Measurements from ENCODE around the gene NENF.
A peak's percentile ranks its signal among the peaks of the same experiment; 100 is the strongest.

NENF gene

DNA sequence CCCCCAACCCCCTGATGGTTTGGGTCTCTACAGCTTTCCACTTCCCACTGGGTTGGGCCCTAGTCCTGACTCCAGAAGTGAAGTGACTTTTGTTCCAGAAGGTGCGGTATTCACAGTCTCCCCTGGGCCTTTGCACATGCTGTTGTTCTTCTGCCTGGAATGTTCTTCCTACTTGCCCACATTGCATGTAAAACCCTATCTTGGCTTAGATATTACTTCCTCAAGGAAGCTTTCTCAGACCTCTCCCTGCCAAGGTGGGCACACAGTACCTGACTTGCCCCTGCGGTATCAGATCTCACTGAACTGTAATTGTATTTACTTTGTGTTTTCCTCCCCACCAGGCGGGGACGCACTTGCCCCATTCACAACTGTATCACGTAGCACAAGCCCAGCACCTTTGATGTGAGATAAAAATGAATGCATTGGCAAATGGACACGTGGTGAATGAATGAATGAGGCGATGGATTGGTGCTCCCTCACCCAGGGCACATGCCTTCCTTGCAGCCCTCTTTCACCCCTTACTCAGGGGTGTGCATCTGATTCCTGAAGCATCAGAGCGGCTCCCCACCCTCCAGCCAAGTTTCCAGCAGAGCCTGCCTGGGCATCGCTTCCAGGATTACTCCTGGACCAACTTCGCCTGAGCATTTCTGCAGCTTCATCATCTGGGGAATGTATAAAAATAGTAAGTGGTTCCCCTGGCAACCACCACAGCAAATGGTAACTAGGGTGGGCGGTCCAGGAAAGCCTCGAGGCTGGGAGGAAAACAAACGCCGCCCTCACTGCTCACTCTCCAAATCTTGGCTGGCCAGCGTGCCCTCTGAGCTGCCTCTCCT is 19.8 kb downstream of the NENF start:
- no peaks in the 10 kb centered on the region for H3K36me3 ChIP-seq (ENCODE audit: control insufficient read depth in 1 of 2, insufficient read depth in 2 of 2, low read depth in 1 of 2, low read length in 2 of 2)
- no peak overlapping the region for H4K91ac ChIP-seq (ENCODE audit: low read length)
- no peak overlapping the region for H3K23ac ChIP-seq (ENCODE audit: low read length in 2 of 2)
- peak overlapping the region; percentile 58 for H3K9ac ChIP-seq (ENCODE audit: low read length)
- H2AK5ac ChIP-seq (ENCODE audit: low read length, severe bottlenecking): no peak overlapping the region
- no peak overlapping the region for H3K4me2 ChIP-seq (ENCODE audit: low read length, poor library complexity, severe bottlenecking)
- no peak overlapping the region for H2BK5ac ChIP-seq (ENCODE audit: low read depth, low read length, poor library complexity, severe bottlenecking)
- no peak overlapping the region for H3K4me3 ChIP-seq (ENCODE audit: insufficient read depth in 1 of 2, low read depth in 1 of 2, low read length in 2 of 2)
- H3K27ac ChIP-seq (ENCODE audit: low read length, poor library complexity, severe bottlenecking): no peak overlapping the region
- WGBS: 84% methylated on average over 12 of the region's 15 CpGs
- peaks cover 2% of the 10 kb centered on the region for H3K4me1 ChIP-seq (ENCODE audit: control insufficient read depth, insufficient read depth, low read depth, low read length)
- H3K9me3 ChIP-seq (ENCODE audit: control insufficient read depth, low read length): no peaks in the 10 kb centered on the region
- no peak overlapping the region for H4K8ac ChIP-seq (ENCODE audit: low read length)
- H3K18ac ChIP-seq (ENCODE audit: low read depth in 1 of 2, low read length in 2 of 2): no peak overlapping the region
- H2BK15ac ChIP-seq (ENCODE audit: low read depth, poor library complexity, severe bottlenecking): no peak overlapping the region
- H2BK120ac ChIP-seq (ENCODE audit: low read depth, low read length): no peak overlapping the region
- H3K4ac ChIP-seq (ENCODE audit: low read depth in 1 of 2, low read length in 2 of 2): no peak overlapping the region
- no peak overlapping the region for H2AFZ ChIP-seq (ENCODE audit: low read depth, low read length)
- DNase-seq: peak; percentile 36
- H3K14ac ChIP-seq (ENCODE audit: low read length in 2 of 2): no peak overlapping the region
- H3K79me1 ChIP-seq (replicated peaks; ENCODE audit: low read length, poor library complexity, severe bottlenecking): no peaks in the 10 kb centered on the region
- no peaks in the 10 kb centered on the region for H3K27me3 ChIP-seq (ENCODE audit: control insufficient read depth in 1 of 2, insufficient read depth in 1 of 2, low read length in 2 of 2)
- H2BK12ac ChIP-seq (ENCODE audit: low read length in 2 of 2): no peak overlapping the region

DNA sequence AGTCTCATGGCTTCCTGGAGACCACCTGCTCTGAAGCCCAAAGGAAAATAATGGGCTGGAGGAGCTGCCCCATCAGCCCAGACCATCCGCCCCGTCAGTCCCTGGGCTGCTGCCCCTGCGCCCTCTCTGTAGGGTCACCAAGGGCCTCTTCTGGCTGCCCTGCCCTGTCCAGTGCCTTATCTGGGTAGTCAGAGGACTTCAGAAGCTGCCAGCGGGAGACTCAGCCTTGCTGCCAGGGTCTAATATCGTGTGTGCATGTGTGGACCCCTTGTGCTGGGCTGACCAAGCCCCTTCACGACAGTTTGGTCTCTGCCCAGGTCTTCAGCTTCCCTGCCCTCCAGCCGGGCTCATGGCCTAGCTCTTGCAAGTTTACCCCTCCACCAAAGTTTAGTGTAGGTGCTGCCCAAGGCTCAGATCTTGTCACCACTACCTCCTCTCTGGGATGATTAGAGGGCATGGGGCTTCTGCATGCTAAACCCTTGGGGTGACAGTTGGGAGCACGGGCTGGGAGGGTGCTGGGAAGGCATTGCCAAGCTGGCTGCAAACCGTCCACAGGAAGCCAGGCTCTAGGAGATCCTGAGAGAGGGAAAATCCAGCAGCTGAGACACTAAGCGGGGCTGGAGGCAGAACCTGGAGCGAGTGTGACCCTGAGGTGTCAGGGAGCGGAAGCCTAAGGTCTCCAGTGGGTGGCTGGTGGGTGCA is 20.6 kb downstream of the NENF start:
- DNase-seq: no peak
- peaks cover 6% of the 10 kb centered on the region for H3K9me3 ChIP-seq (ENCODE audit: control insufficient read depth, low read length)
- no peak overlapping the region for H2BK12ac ChIP-seq (ENCODE audit: low read length in 2 of 2)
- H2AK5ac ChIP-seq (ENCODE audit: low read length, severe bottlenecking): no peak overlapping the region
- H3K79me1 ChIP-seq (replicated peaks; ENCODE audit: low read length, poor library complexity, severe bottlenecking): no peaks in the 10 kb centered on the region
- H4K8ac ChIP-seq (ENCODE audit: low read length): no peak overlapping the region
- H3K4ac ChIP-seq (ENCODE audit: low read depth in 1 of 2, low read length in 2 of 2): no peak overlapping the region
- H3K4me1 ChIP-seq (ENCODE audit: control insufficient read depth, insufficient read depth, low read depth, low read length): peaks cover 2% of the 10 kb centered on the region
- H3K23ac ChIP-seq (ENCODE audit: low read length in 2 of 2): no peak overlapping the region
- peak overlapping the region; percentile 58 for H3K9ac ChIP-seq (ENCODE audit: low read length)
- no peak overlapping the region for H3K4me2 ChIP-seq (ENCODE audit: low read length, poor library complexity, severe bottlenecking)
- no peak overlapping the region for H3K27ac ChIP-seq (ENCODE audit: low read length, poor library complexity, severe bottlenecking)
- no peak overlapping the region for H2BK5ac ChIP-seq (ENCODE audit: low read depth, low read length, poor library complexity, severe bottlenecking)
- no peak overlapping the region for H2BK120ac ChIP-seq (ENCODE audit: low read depth, low read length)
- H3K14ac ChIP-seq (ENCODE audit: low read length in 2 of 2): no peak overlapping the region
- H3K36me3 ChIP-seq (ENCODE audit: control insufficient read depth in 1 of 2, insufficient read depth in 2 of 2, low read depth in 1 of 2, low read length in 2 of 2): no peaks in the 10 kb centered on the region
- 80% methylated on average over 11 of the region's 12 CpGs for WGBS
- no peak overlapping the region for H3K4me3 ChIP-seq (ENCODE audit: insufficient read depth in 1 of 2, low read depth in 1 of 2, low read length in 2 of 2)
- H4K91ac ChIP-seq (ENCODE audit: low read length): no peak overlapping the region
- H3K18ac ChIP-seq (ENCODE audit: low read depth in 1 of 2, low read length in 2 of 2): no peak overlapping the region
- H2AFZ ChIP-seq (ENCODE audit: low read depth, low read length): no peak overlapping the region
- H2BK15ac ChIP-seq (ENCODE audit: low read depth, poor library complexity, severe bottlenecking): no peak overlapping the region
- H3K27me3 ChIP-seq (ENCODE audit: control insufficient read depth in 1 of 2, insufficient read depth in 1 of 2, low read length in 2 of 2): peaks cover 0 to 5% of the 10 kb centered on the region in 2 experiments

DNA sequence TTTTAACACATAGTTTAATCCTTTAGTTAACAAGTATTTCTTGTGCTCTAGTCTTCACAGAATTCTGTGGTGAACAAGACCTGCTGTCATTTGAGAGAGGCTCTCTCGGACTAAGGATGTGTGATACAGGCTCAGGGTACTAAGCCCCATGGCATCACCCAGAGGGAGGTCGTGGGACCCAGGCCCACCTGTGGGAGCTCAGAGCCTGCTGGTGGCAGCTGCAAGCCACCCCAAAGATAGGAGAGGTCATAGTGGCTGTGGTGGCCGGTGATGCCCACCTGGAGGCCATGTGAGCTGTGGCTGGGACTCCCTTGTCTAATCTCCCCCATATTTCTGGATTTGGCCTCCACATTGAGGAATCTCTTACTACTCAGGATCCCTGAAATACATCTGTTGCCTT is 22.0 kb downstream of the NENF start:
- Histone ChIP-seq H4K91ac (ENCODE audit: low read length) (no peak overlapping the region), H3K9ac (ENCODE audit: low read length) (no peak overlapping the region), H3K4me1 (ENCODE audit: control insufficient read depth, insufficient read depth, low read depth, low read length) (peaks cover 2% of the 10 kb centered on the region), H3K79me1 (replicated peaks; ENCODE audit: low read length, poor library complexity, severe bottlenecking) (no peaks in the 10 kb centered on the region), H2BK5ac (ENCODE audit: low read depth, low read length, poor library complexity, severe bottlenecking) (no peak overlapping the region), H3K27ac (ENCODE audit: low read length, poor library complexity, severe bottlenecking) (no peak overlapping the region), H3K4me3 (ENCODE audit: insufficient read depth in 1 of 2, low read depth in 1 of 2, low read length in 2 of 2) (no peak overlapping the region), H2AFZ (ENCODE audit: low read depth, low read length) (no peak overlapping the region), H2BK12ac (ENCODE audit: low read length in 2 of 2) (no peak overlapping the region), H3K27me3 (ENCODE audit: control insufficient read depth in 1 of 2, insufficient read depth in 1 of 2, low read length in 2 of 2) (peaks cover 0 to 5% of the 10 kb centered on the region in 2 experiments), H3K4ac (ENCODE audit: low read depth in 1 of 2, low read length in 2 of 2) (no peak overlapping the region), H3K36me3 (ENCODE audit: control insufficient read depth in 1 of 2, insufficient read depth in 2 of 2, low read depth in 1 of 2, low read length in 2 of 2) (no peaks in the 10 kb centered on the region), H2AK5ac (ENCODE audit: low read length, severe bottlenecking) (no peak overlapping the region), H2BK15ac (ENCODE audit: low read depth, poor library complexity, severe bottlenecking) (no peak overlapping the region), H3K4me2 (ENCODE audit: low read length, poor library complexity, severe bottlenecking) (no peak overlapping the region), H3K14ac (ENCODE audit: low read length in 2 of 2) (no peak overlapping the region), H2BK120ac (ENCODE audit: low read depth, low read length) (no peak overlapping the region), H3K23ac (ENCODE audit: low read length in 2 of 2) (no peak overlapping the region), H3K18ac (ENCODE audit: low read depth in 1 of 2, low read length in 2 of 2) (no peak overlapping the region), H4K8ac (ENCODE audit: low read length) (no peak overlapping the region), H3K9me3 (ENCODE audit: control insufficient read depth, low read length) (peaks cover 9% of the 10 kb centered on the region)
- no peak for DNase-seq
- 79% methylated on average over 3 of the region's 3 CpGs for WGBS

DNA sequence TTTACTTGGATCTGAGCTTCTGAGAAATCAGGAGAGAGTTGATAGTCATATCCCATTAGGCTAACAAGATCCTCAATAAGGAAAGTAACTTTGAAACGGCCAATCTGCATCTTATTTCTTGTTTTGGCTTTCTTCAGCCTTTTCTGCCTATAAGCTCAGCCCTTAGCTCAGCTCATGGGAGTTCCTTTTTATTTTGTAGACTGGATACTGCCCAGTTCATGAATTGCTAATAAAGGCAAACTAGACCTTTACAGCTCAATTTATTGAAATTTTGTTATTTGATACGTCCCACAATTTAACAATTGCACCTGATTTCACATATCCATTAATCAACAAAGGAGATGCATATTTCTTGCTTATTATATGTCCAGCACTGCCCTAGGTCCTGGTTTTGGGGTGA is 22.7 kb downstream of the NENF start:
- Histone ChIP-seq H4K91ac (ENCODE audit: low read length) (no peak overlapping the region), H3K4ac (ENCODE audit: low read depth in 1 of 2, low read length in 2 of 2) (no peak overlapping the region), H2BK5ac (ENCODE audit: low read depth, low read length, poor library complexity, severe bottlenecking) (no peak overlapping the region), H4K8ac (ENCODE audit: low read length) (no peak overlapping the region), H3K79me1 (replicated peaks; ENCODE audit: low read length, poor library complexity, severe bottlenecking) (no peaks in the 10 kb centered on the region), H3K9ac (ENCODE audit: low read length) (peak overlapping the region; percentile 29), H3K9me3 (ENCODE audit: control insufficient read depth, low read length) (peaks cover 9% of the 10 kb centered on the region), H2AFZ (ENCODE audit: low read depth, low read length) (no peak overlapping the region), H3K4me1 (ENCODE audit: control insufficient read depth, insufficient read depth, low read depth, low read length) (no peaks in the 10 kb centered on the region), H3K36me3 (ENCODE audit: control insufficient read depth in 1 of 2, insufficient read depth in 2 of 2, low read depth in 1 of 2, low read length in 2 of 2) (no peaks in the 10 kb centered on the region), H2BK120ac (ENCODE audit: low read depth, low read length) (no peak overlapping the region), H3K4me2 (ENCODE audit: low read length, poor library complexity, severe bottlenecking) (no peak overlapping the region), H3K27ac (ENCODE audit: low read length, poor library complexity, severe bottlenecking) (no peak overlapping the region), H2AK5ac (ENCODE audit: low read length, severe bottlenecking) (no peak overlapping the region), H3K4me3 (ENCODE audit: insufficient read depth in 1 of 2, low read depth in 1 of 2, low read length in 2 of 2) (no peak overlapping the region), H2BK12ac (ENCODE audit: low read length in 2 of 2) (no peak overlapping the region), H3K14ac (ENCODE audit: low read length in 2 of 2) (no peak overlapping the region), H3K23ac (ENCODE audit: low read length in 2 of 2) (no peak overlapping the region), H2BK15ac (ENCODE audit: low read depth, poor library complexity, severe bottlenecking) (no peak overlapping the region), H3K18ac (ENCODE audit: low read depth in 1 of 2, low read length in 2 of 2) (no peak overlapping the region), H3K27me3 (ENCODE audit: control insufficient read depth in 1 of 2, insufficient read depth in 1 of 2, low read length in 2 of 2) (peaks cover 0 to 5% of the 10 kb centered on the region in 2 experiments)
- WGBS: 63% methylated on average over 2 of the region's 2 CpGs
- no peak for DNase-seq

Data from mesenchymal stem cell (in vitro differentiated cells and primary cell).